Spleen (tissue), 11 donors: ENCODE results near the gene S100A16. TPM values are rescaled to one million over a fixed set of nuclear protein-coding genes. Genes with fewer than 3 reads are reported as not detected.

Experiments used
- DNase-seq: peaks from one replicate; pipeline ENCODE4 v3.0.0-alpha.2; 2020
- H3K27ac ChIP-seq, 8 donors: fragments of 200-600 bp; sonication (generic) in 7 of 8; 1 replicate in 4 of 8; 2 replicates in 4 of 8; pipeline versions ENCODE4 v1.5.0 to v1.8.0; 2016 to 2021; ENCODE audit warnings: inconsistent platforms in 4 of 8, mild to moderate bottlenecking in 4 of 8, moderate library complexity in 1 of 8
- H3K27me3 ChIP-seq, 7 donors: fragments of 200-600 bp; sonication (generic) in 6 of 7; replicated peaks in 1 of 7; 1 replicate in 4 of 7; 2 replicates in 3 of 7; pipeline versions ENCODE4 v1.5.0 to v1.8.0; 2016 to 2021; ENCODE audit warnings: inconsistent platforms in 3 of 7, mild to moderate bottlenecking in 1 of 7
- H3K36me3 ChIP-seq, 6 donors: fragments of 200-600 bp; sonication (generic) in 5 of 6; 1 replicate in 4 of 6; 2 replicates in 2 of 6; pipeline versions ENCODE4 v1.5.0 to v1.8.0; 2016 to 2021; ENCODE audit warnings: inconsistent platforms in 2 of 6
- H3K4me1 ChIP-seq, 6 donors: fragments of 200-600 bp; sonication (generic) in 5 of 6; 1 replicate in 3 of 6; 2 replicates in 3 of 6; pipeline versions ENCODE4 v1.5.0 to v1.8.0; 2016 to 2021; ENCODE audit warnings: inconsistent platforms in 3 of 6
- H3K4me3 ChIP-seq, 8 donors: fragments of 200-600 bp; sonication (generic) in 7 of 8; 1 replicate in 4 of 8; 2 replicates in 4 of 8; pipeline versions ENCODE4 v1.5.0 to v1.8.0; 2016 to 2021; ENCODE audit warnings: inconsistent platforms in 4 of 8, mild to moderate bottlenecking in 4 of 8, moderate library complexity in 2 of 8
- H3K9me3 ChIP-seq, 8 donors: fragments of 200-600 bp; sonication (generic) in 7 of 8; 1 replicate in 4 of 8; 2 replicates in 4 of 8; pipeline versions ENCODE4 v1.5.0 to v1.8.0; 2016 to 2021; ENCODE audit warnings: inconsistent platforms in 4 of 8
- POLR2A ChIP-seq, 3 donors: fragments of 450-650 bp; IDR thresholded peaks; one replicate each; pipeline ENCODE4 v1.5.1; 2017; ENCODE audit warnings: antibody characterized with exemption in 3 of 3, mild to moderate bottlenecking in 1 of 3
- POLR2AphosphoS5 ChIP-seq, 3 donors: sonication (generic); formaldehyde crosslinking; IDR thresholded peaks; one replicate each; pipeline ENCODE4 v1.5.1; 2017; ENCODE audit warnings: antibody characterized with exemption in 3 of 3
- WGBS, 5 donors: extraction: QIAGEN DNeasy Blood & Tissue Kit in 3 of 5; methylation state at CpG; one replicate each; pipeline versions ENCODE4 v1.1.5 to v1.1.7; 2013 to 2018; 5-methylcytosine and 5-hydroxymethylcytosine counted together
- intact Hi-C: fragments of 100-400 bp; cut with DNase I; formaldehyde crosslinking; loops from one replicate; pipeline ENCODE4 v1.15.0; 2023; ENCODE audit warnings: low total_unique reads
- polyA plus RNA-seq, 3 donors: library from polyadenylated mRNA; stranded (reverse); fragments of 200-250 nt; gene quantifications; one replicate each; pipeline ENCODE4 v1.2.1, GENCODE V29; 2013
- total RNA-seq, 7 donors: library from RNA; depleted of rRNA in 3 of 7; stranded (reverse); fragments of >200 nt in 3 of 7; fragmentation: NEBNext Ultra II Directional in 4 of 7; extraction: Animal tissue kit (Norgen Biotek cat#: 25700) in 4 of 7; gene quantifications; one replicate each; pipeline versions ENCODE4 v1.1.0 to v1.2.1, GENCODE V29; 2016 to 2021
- TF ChIP-seq, protein P1 (sequence below), 11 experiments: fragments of 200-600 bp in 7 of 11; fragments of 450-650 bp in 4 of 11; sonication (generic) in 4 of 11; IDR thresholded peaks in 8 of 11; conservative IDR thresholded peaks in 3 of 11; 1 replicate in 7 of 11; 2 replicates in 4 of 11; pipeline versions ENCODE4 v1.4.0 to v1.8.0; 2016 to 2021; ENCODE audit warnings: antibody characterized with exemption in 11 of 11, inconsistent platforms in 4 of 11, mild to moderate bottlenecking in 1 of 11
- donor health status: healthy with polysubstance abuse.
- donor health status: DM: no; HTN: no; CAD: no; lungs with moderate emphysema.
- donor health status: DM: no; HTN: no; CAD: no.
- donor health status: Bipolar disorder and iron deficiency.
- donor health status: healthy.
- donor health status: DM: no; HTN: no; CAD: no.
- donor health status: DM: yes; HTN: yes; CAD: no.

Gene S100A16
- total and polyA plus RNA-seq, 10 donors: 52.0 to 111 (median 91.6) TPM

DNA sequence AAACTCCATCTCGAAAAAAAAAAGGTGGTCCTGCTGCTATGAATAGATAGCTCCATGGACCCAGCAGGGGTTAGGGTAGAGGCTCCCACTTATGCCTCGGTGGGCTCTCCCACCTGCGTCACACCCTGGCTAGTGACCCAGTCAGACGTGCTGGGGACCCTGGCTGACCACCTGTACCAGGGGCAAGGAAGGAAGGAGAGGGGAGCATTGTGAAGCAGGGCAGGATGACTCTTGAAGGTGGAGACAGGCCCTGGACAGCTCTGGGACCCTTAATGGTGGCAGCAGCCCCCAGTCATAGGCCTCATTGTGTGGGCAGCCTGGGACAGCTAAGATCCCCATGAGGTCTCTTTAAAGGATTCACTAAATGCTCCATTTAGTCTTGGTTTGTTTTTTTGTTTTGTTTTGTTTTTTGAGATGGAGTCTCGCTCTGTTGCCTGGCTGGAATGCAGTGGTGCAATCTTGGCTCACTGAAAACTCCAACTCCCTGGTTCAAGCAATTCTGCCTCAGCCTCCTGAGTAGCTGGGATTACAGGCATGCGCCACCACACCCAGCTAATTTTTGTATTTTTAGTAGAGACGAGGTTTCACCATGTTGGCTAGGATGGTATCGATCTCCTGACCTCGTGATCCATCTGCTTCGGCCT, 35.2 kb upstream of the S100A16 start:
- intact Hi-C loops: no loop called here
- TF ChIP-seq POLR2AphosphoS5 (IDR thresholded peaks at IDR 0.05) (peak; percentile 50 to 61 (median 60)), POLR2A (IDR thresholded peaks at IDR 0.05) (no peak)
- DNase-seq: no peak
- peaks cover 0 to 49% (median 41%) of the 10 kb centered on the region in 6 donors for H3K36me3 ChIP-seq
- no peaks in the 10 kb centered on the region for H3K9me3 ChIP-seq
- H3K4me1 ChIP-seq: peaks cover 0 to 54% (median 20%) of the 10 kb centered on the region in 6 donors
- no peak overlapping the region for H3K4me3 ChIP-seq
- H3K27me3 ChIP-seq: no peaks in the 10 kb centered on the region
- 74 to 92% (median 89%) methylated on average over 10 of the region's 10 CpGs for WGBS, 5 donors
- H3K27ac ChIP-seq: peak overlapping the region in 1 of 8 donors; percentile 24

GRCh38 chr1:153647346-153647714, 34.4 kb upstream of the S100A16 start:
- Histone ChIP-seq H3K9me3 (no peaks in the 10 kb centered on the region), H3K27me3 (no peaks in the 10 kb centered on the region), H3K4me1 (peaks cover 0 to 53% (median 17%) of the 10 kb centered on the region in 6 donors), H3K4me3 (no peak overlapping the region), H3K27ac (peak overlapping the region in 4 of 8 donors; percentile 5 to 64 (median 46)), H3K36me3 (peaks cover 0 to 57% (median 49%) of the 10 kb centered on the region in 6 donors)
- no peak for DNase-seq
- WGBS, 5 donors: 57 to 70% (median 62%) methylated on average over 2 of the region's 2 CpGs
- intact Hi-C loops: no loop called here
- TF ChIP-seq POLR2AphosphoS5 (IDR thresholded peaks at IDR 0.05) (peak in 2 of 3 donors; percentile 35 to 82), POLR2A (IDR thresholded peaks at IDR 0.05) (no peak)
- TF ChIP-seq, protein P1, sequence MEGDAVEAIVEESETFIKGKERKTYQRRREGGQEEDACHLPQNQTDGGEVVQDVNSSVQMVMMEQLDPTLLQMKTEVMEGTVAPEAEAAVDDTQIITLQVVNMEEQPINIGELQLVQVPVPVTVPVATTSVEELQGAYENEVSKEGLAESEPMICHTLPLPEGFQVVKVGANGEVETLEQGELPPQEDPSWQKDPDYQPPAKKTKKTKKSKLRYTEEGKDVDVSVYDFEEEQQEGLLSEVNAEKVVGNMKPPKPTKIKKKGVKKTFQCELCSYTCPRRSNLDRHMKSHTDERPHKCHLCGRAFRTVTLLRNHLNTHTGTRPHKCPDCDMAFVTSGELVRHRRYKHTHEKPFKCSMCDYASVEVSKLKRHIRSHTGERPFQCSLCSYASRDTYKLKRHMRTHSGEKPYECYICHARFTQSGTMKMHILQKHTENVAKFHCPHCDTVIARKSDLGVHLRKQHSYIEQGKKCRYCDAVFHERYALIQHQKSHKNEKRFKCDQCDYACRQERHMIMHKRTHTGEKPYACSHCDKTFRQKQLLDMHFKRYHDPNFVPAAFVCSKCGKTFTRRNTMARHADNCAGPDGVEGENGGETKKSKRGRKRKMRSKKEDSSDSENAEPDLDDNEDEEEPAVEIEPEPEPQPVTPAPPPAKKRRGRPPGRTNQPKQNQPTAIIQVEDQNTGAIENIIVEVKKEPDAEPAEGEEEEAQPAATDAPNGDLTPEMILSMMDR (IDR thresholded peaks at IDR 0.05 in 8 of 11, conservative IDR thresholded peaks at IDR 0.05 in 3 of 11): no peak

GRCh38 chr1:153646672-153647345, 33.9 kb upstream of the S100A16 start:
- peaks cover 0 to 62% (median 54%) of the 10 kb centered on the region in 6 donors for H3K36me3 ChIP-seq
- peaks cover 0 to 58% (median 19%) of the 10 kb centered on the region in 6 donors for H3K4me1 ChIP-seq
- peak overlapping the region in 4 of 8 donors; percentile 5 to 64 (median 46) for H3K27ac ChIP-seq
- TF ChIP-seq, protein P1 (IDR thresholded peaks at IDR 0.05 in 8 of 11, conservative IDR thresholded peaks at IDR 0.05 in 3 of 11): no peak
- TF ChIP-seq POLR2AphosphoS5 (IDR thresholded peaks at IDR 0.05) (no peak), POLR2A (IDR thresholded peaks at IDR 0.05) (no peak)
- DNase-seq: no peak
- WGBS, 5 donors: 67 to 80% (median 73%) methylated on average over 5 of the region's 5 CpGs
- H3K27me3 ChIP-seq: no peaks in the 10 kb centered on the region
- no peak overlapping the region for H3K4me3 ChIP-seq
- intact Hi-C loops: no loop called here
- H3K9me3 ChIP-seq: no peaks in the 10 kb centered on the region

DNA sequence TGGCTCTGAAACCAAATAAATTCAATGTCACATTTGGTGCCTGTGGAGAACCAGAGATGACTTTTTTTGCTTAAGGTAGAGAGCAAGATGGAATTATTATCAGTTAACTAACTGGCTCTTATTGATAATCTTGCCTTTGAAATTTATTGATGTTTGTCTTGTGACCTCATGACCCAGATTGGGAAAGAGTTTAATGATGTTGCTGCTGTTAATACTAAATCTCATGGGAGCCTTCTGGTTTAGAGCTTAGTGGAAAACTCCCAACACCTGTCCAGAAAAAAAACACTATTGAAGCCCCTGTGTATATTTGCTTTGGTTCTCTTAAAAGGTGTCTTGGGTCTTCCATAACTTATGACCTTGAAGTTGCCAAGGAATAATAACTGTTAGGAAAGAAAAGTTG, 30.9 kb upstream of the S100A16 start:
- intact Hi-C loops: no loop called here
- no peaks in the 10 kb centered on the region for H3K27me3 ChIP-seq
- H3K4me1 ChIP-seq: peaks cover 0 to 81% (median 30%) of the 10 kb centered on the region in 6 donors
- TF ChIP-seq POLR2A (IDR thresholded peaks at IDR 0.05): no peak
- TF ChIP-seq, protein P1 (IDR thresholded peaks at IDR 0.05 in 8 of 11, conservative IDR thresholded peaks at IDR 0.05 in 3 of 11): no peak
- no peak for TF ChIP-seq POLR2AphosphoS5 (IDR thresholded peaks at IDR 0.05)
- DNase-seq: no peak
- peak overlapping the region in 1 of 8 donors; percentile 40 for H3K27ac ChIP-seq
- H3K4me3 ChIP-seq: no peak overlapping the region
- no peaks in the 10 kb centered on the region for H3K9me3 ChIP-seq
- H3K36me3 ChIP-seq: peaks cover 0 to 92% (median 84%) of the 10 kb centered on the region in 6 donors
